Endothelial cell of umbilical vein (primary cell): ENCODE data around the gene LRCOL1. TPM values are rescaled to one million over a fixed set of nuclear protein-coding genes. Genes with fewer than 3 reads are reported as not detected.

Experiments used
- BruUV-seq: library from RNA; stranded (reverse); fragments of 400-500 nt; replicated peaks from 2 replicates; lab custom pipeline; 2021; lab: Mats Ljungman, UMichigan
- CTCF ChIA-PET: fragments of 300-600, 350-600 bp; sonication (Branson Sonifier 250); formaldehyde crosslinking; loops from one replicate; lab custom pipeline; 2021; ENCODE audit warnings: antibody characterized with exemption, inconsistent platforms; lab: Charles Lee
- POLR2A ChIA-PET: fragments of 300-600, 350-600 bp; sonication (Branson Sonifier 250); formaldehyde crosslinking; loops from one replicate; lab custom pipeline; 2021; ENCODE audit warnings: antibody characterized with exemption, inconsistent platforms; lab: Charles Lee
- DNase-seq: peaks from one replicate; pipeline ENCODE4 v3.0.0-alpha.2; 2011; ENCODE audit warnings: low read depth, low spot score
- FAIRE-seq: peaks from 2 replicates; lab custom pipeline; 2011; peaks lifted over from hg19 to GRCh38; lab: Jason Lieb, UNC
- H2AFZ ChIP-seq: 2 replicates; pipeline ENCODE4 v1.6.0; 2012; ENCODE audit warnings: low read depth, low read length, control low read depth, inconsistent platforms
- H3K27ac ChIP-seq: 2 replicates; pipeline ENCODE4 v1.5.1; 2011; ENCODE audit warnings: low read depth, mild to moderate bottlenecking, control low read depth, low read length, moderate library complexity; ENCODE audit not compliant: insufficient read depth
- H3K27me3 ChIP-seq, 2 experiments: 2 replicates each; pipeline versions ENCODE4 v1.6.0 to v1.6.1; 2011; ENCODE audit warnings: low read length in 2 of 2, mixed read lengths in 1 of 2; ENCODE audit not compliant: control insufficient read depth in 2 of 2, insufficient read depth in 2 of 2
- H3K36me3 ChIP-seq, 2 experiments: 2 replicates in 1 of 2; 3 replicates in 1 of 2; pipeline ENCODE4 v1.5.1; 2011; ENCODE audit warnings: low read length in 2 of 2, mild to moderate bottlenecking in 1 of 2, moderate library complexity in 1 of 2; ENCODE audit not compliant: control insufficient read depth in 2 of 2, insufficient read depth in 2 of 2; ENCODE audit errors: extremely low read depth in 1 of 2
- H3K4me1 ChIP-seq: 3 replicates; pipeline ENCODE4 v1.5.1; 2011; ENCODE audit warnings: mild to moderate bottlenecking, low read length; ENCODE audit not compliant: control insufficient read depth, insufficient read depth; ENCODE audit errors: extremely low read depth
- H3K4me2 ChIP-seq: 2 replicates; pipeline ENCODE4 v1.6.1; 2011; ENCODE audit warnings: low read length, control low read depth, mixed read lengths; ENCODE audit not compliant: insufficient read depth
- H3K4me3 ChIP-seq, 3 experiments: fragments of 200-600 bp in 1 of 3; sonication (generic), shearing (Covaris generic) in 1 of 3; replicated peaks in 1 of 3; 2 replicates each; pipeline ENCODE4 v1.5.1; 2011 to 2016; ENCODE audit warnings: control low read depth in 3 of 3, low read length in 3 of 3, mild to moderate bottlenecking in 2 of 3, inconsistent platforms in 1 of 3, low read depth in 1 of 3, moderate library complexity in 1 of 3; ENCODE audit not compliant: insufficient read depth in 1 of 3
- H3K79me2 ChIP-seq: 2 replicates; pipeline ENCODE4 v1.6.0; 2012; ENCODE audit warnings: low read length, inconsistent platforms; ENCODE audit not compliant: control insufficient read depth, insufficient read depth
- H3K9ac ChIP-seq: replicated peaks from 2 replicates; pipeline ENCODE3; 2011; ENCODE audit warnings: low read length, control low read depth; ENCODE audit not compliant: insufficient read depth; ENCODE audit errors: extremely low read depth
- H3K9me1 ChIP-seq: replicated peaks from 3 replicates; pipeline ENCODE4 v1.6.0; 2011; ENCODE audit warnings: mild to moderate bottlenecking, low read length; ENCODE audit not compliant: control insufficient read depth, insufficient read depth; ENCODE audit errors: extremely low read depth
- H3K9me3 ChIP-seq: replicated peaks from 2 replicates; pipeline ENCODE4 v1.5.1; 2012; ENCODE audit warnings: low read length, inconsistent platforms; ENCODE audit not compliant: control insufficient read depth, insufficient read depth
- H4K20me1 ChIP-seq: replicated peaks from 2 replicates; pipeline ENCODE3; 2011; ENCODE audit warnings: mild to moderate bottlenecking, low read length; ENCODE audit not compliant: control insufficient read depth, insufficient read depth; ENCODE audit errors: extremely low read depth
- CTCF ChIP-seq, 2 donors: IDR thresholded peaks; 1 replicate in 1 of 2; 2 replicates in 1 of 2; pipeline ENCODE4 v1.5.1; 2011; ENCODE audit warnings: low read length in 2 of 2, mild to moderate bottlenecking in 2 of 2, moderate library complexity in 2 of 2, control low read depth in 1 of 2, inconsistent platforms in 1 of 2, low read depth in 1 of 2; ENCODE audit not compliant: insufficient read depth in 1 of 2; ENCODE audit errors: extremely low read depth in 1 of 2
- EZH2 ChIP-seq: IDR thresholded peaks from 2 replicates; pipeline ENCODE4 v1.6.1; 2012; ENCODE audit warnings: borderline replicate concordance, low read depth, mild to moderate bottlenecking, moderate library complexity, low read length, inconsistent platforms; ENCODE audit not compliant: severe bottlenecking
- FOS ChIP-seq: IDR thresholded peaks from 2 replicates; pipeline ENCODE4 v1.6.1; 2011; ENCODE audit warnings: mild to moderate bottlenecking, low read length, moderate library complexity, borderline replicate concordance; ENCODE audit not compliant: insufficient read depth
- GATA2 ChIP-seq: IDR thresholded peaks from 2 replicates; pipeline ENCODE4 v1.7.0; 2011; ENCODE audit warnings: low read depth, mild to moderate bottlenecking, moderate library complexity, mixed read lengths, low read length; ENCODE audit not compliant: insufficient read length, insufficient read depth
- JUN ChIP-seq: IDR thresholded peaks from 2 replicates; pipeline ENCODE4 v1.6.1; 2011; ENCODE audit warnings: borderline replicate concordance, low read depth; ENCODE audit not compliant: insufficient read length, insufficient read depth
- MYC ChIP-seq: IDR thresholded peaks from one replicate; pipeline ENCODE4 v1.6.1; 2011; ENCODE audit warnings: mild to moderate bottlenecking, low read depth, low read length
- POLR2A ChIP-seq: IDR thresholded peaks from 2 replicates; pipeline ENCODE4 v1.6.1; 2012; ENCODE audit warnings: low read depth, mild to moderate bottlenecking, control low read depth, low read length
- POLR2AphosphoS5 ChIP-seq: IDR thresholded peaks from 2 replicates; pipeline ENCODE4 v1.6.1; 2012; ENCODE audit warnings: low read depth, mild to moderate bottlenecking, control low read depth, low read length, moderate library complexity; ENCODE audit not compliant: insufficient read depth
- dilution Hi-C: fragments of 300-500 bp; cut with MboI; formaldehyde crosslinking; loops from one replicate; pipeline ENCODE4 v1.15.0; 2019; ENCODE audit warnings: low sequenced_read_pairs; ENCODE audit not compliant: extremely low pct_ligation_motif_present
- intact Hi-C: fragments of 100-400 bp; cut with micrococcal nuclease; formaldehyde crosslinking; loops from one replicate; pipeline ENCODE4 v1.10.0; 2022
- polyA plus RNA-seq, 4 experiments: library from polyadenylated mRNA; depleted of rRNA in 3 of 4; stranded (reverse) in 3 of 4; unstranded in 1 of 4; fragments of >200 nt; gene quantifications; 2 replicates each; pipeline versions ENCODE4 v1.2.1 to v1.2.3, GENCODE V29; 2011 to 2012; ENCODE audit warnings: missing spikeins in 1 of 4
- total RNA-seq: library from RNA; stranded (reverse); gene quantifications from 2 replicates; pipeline ENCODE4 v1.2.3, GENCODE V29; 2021
- TF ChIP-seq, protein P1 (sequence below): IDR thresholded peaks from 2 replicates; pipeline ENCODE4 v1.6.1; 2011; ENCODE audit not compliant: insufficient read depth, insufficient read length

LRCOL1 gene
- total and polyA plus RNA-seq, 2 donors (not counting 3 experiments of a cell fraction or from before 2014, with no cell fraction given) = 1.2 to 1.5 TPM

- TF ChIP-seq GATA2 = no peak
- no peak for TF ChIP-seq MYC
- TF ChIP-seq, protein P1, sequence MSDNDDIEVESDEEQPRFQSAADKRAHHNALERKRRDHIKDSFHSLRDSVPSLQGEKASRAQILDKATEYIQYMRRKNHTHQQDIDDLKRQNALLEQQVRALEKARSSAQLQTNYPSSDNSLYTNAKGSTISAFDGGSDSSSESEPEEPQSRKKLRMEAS = no peak
- no peak for TF ChIP-seq POLR2A
- TF ChIP-seq POLR2AphosphoS5 = no peak
- TF ChIP-seq FOS = no peak
- TF ChIP-seq EZH2 = no peak
- no peak for TF ChIP-seq JUN
- TF ChIP-seq CTCF (IDR thresholded peaks at IDR 0.05; ENCODE audit: extremely low read depth in 1 of 2, insufficient read depth in 1 of 2, low read depth in 1 of 2, low read length in 2 of 2) = no peak
- dilution Hi-C loops (no loop called here), intact Hi-C loops (no loop called here)
- Histone ChIP-seq H3K9me1 (no peaks in the 10 kb centered on the region), H3K36me3 (peaks cover 2 to 19% of the 10 kb centered on the region in 2 experiments), H3K9ac (no peak overlapping the region), H3K4me1 (no peaks in the 10 kb centered on the region), H3K27me3 (no peaks in the 10 kb centered on the region), H3K79me2 (peaks cover 13% of the 10 kb centered on the region), H3K4me2 (no peak overlapping the region), H3K27ac (no peak overlapping the region), H3K9me3 (no peaks in the 10 kb centered on the region), H4K20me1 (no peaks in the 10 kb centered on the region), H3K4me3 (no peak overlapping the region), H2AFZ (no peak overlapping the region)
- no peak for DNase-seq
- CTCF ChIA-PET = no interaction called here
- POLR2A ChIA-PET = no interaction called here
- FAIRE-seq = no peak
- BruUV-seq = TSS peak; percentile 16
Observed at GRCh38 chr12:132570635-132571034, 39.7 kb downstream of the LRCOL1 start.
